SU-DHL-6 (cell line): ENCODE data around the gene LRRN4.

Experiments
- H2AFZ ChIP-seq: fragments of 200-600 bp; sonication (generic); 2 replicates; pipeline ENCODE4 v1.6.1; 2014; ENCODE audit warnings: low read depth, mild to moderate bottlenecking, moderate library complexity, mixed read lengths, antibody characterized with exemption, low read length; ENCODE audit not compliant: severe bottlenecking
- H3F3A ChIP-seq: fragments of 200-600 bp; shearing (Covaris generic); 2 replicates; pipeline ENCODE4 v1.6.0; 2016; ENCODE audit warnings: antibody characterized with exemption, mild to moderate bottlenecking; ENCODE audit not compliant: insufficient read depth
- H3K27ac ChIP-seq: fragments of 200-600 bp; sonication (generic); 2 replicates; pipeline ENCODE4 v1.5.1; 2016; ENCODE audit warnings: low read depth, mild to moderate bottlenecking, low read length, moderate library complexity, mixed read lengths
- H3K27me3 ChIP-seq: fragments of 200-600 bp; sonication (generic), shearing (Covaris generic); 2 replicates; pipeline ENCODE4 v1.6.0; 2014; ENCODE audit warnings: mild to moderate bottlenecking, low read length
- H3K36me3 ChIP-seq: fragments of 200-600 bp; sonication (generic); 2 replicates; pipeline ENCODE4 v1.6.1; 2014; ENCODE audit warnings: mild to moderate bottlenecking, low read length, mixed read lengths
- H3K4me2 ChIP-seq: fragments of 300-600, 200-600 bp; shearing (Covaris generic), sonication (generic); 2 replicates; pipeline ENCODE4 v1.6.0; 2014; ENCODE audit warnings: low read length, low read depth, mild to moderate bottlenecking; ENCODE audit not compliant: poor library complexity, severe bottlenecking
- H3K4me3 ChIP-seq: fragments of 200-600 bp; sonication (generic); 2 replicates; pipeline ENCODE4 v1.5.1; 2014; ENCODE audit warnings: antibody characterized with exemption, low read length, mild to moderate bottlenecking, mixed read lengths; ENCODE audit not compliant: insufficient read depth, poor library complexity, severe bottlenecking
- H3K79me2 ChIP-seq: fragments of 200-600 bp; sonication (generic); 2 replicates; pipeline ENCODE4 v1.6.1; 2014; ENCODE audit warnings: mild to moderate bottlenecking, low read length, moderate library complexity; ENCODE audit not compliant: insufficient read depth
- H3K9ac ChIP-seq: fragments of 200-600 bp; sonication (generic); 2 replicates; pipeline ENCODE4 v1.7.0; 2014; ENCODE audit warnings: mild to moderate bottlenecking, low read length
- H3K9me2 ChIP-seq: fragments of 200-600 bp; sonication (generic); replicated peaks from 2 replicates; pipeline ENCODE4 v1.6.1; 2014; ENCODE audit warnings: low read length; ENCODE audit not compliant: insufficient read depth
- H3K9me3 ChIP-seq: fragments of 200-600 bp; sonication (generic); 2 replicates; pipeline ENCODE4 v1.6.1; 2014; ENCODE audit warnings: low read length, mixed read lengths; ENCODE audit not compliant: insufficient read depth
- H4K20me1 ChIP-seq: fragments of 200-600 bp; sonication (generic); 2 replicates; pipeline ENCODE4 v1.6.1; 2014; ENCODE audit warnings: low read depth, mild to moderate bottlenecking, antibody characterized with exemption, low read length, moderate library complexity, mixed read lengths
- EZH2phosphoT487 ChIP-seq: fragments of 200-600 bp; sonication (generic), shearing (Covaris generic); conservative IDR thresholded peaks from 2 replicates; pipeline ENCODE4 v1.6.1; 2018; ENCODE audit warnings: mild to moderate bottlenecking, antibody characterized with exemption, low read length, moderate library complexity, mixed read lengths
- TF ChIP-seq, protein P1 (sequence below): fragments of 200-600 bp; sonication (generic); IDR thresholded peaks from one replicate; pipeline ENCODE4 v1.5.1; 2017; ENCODE audit warnings: antibody characterized with exemption, mild to moderate bottlenecking, low read length, moderate library complexity; ENCODE audit not compliant: insufficient read depth, poor library complexity, severe bottlenecking

Gene LRRN4

GRCh38 chr20:6029538-6029937, 24.3 kb downstream of the LRRN4 start:
- peaks cover 7% of the 10 kb centered on the region; the same call in 1 of the 2 replicates for H3K36me3 ChIP-seq
- no peak overlapping the region for H2AFZ ChIP-seq
- no peak overlapping the region for H3K27ac ChIP-seq
- no peak for TF ChIP-seq EZH2phosphoT487
- TF ChIP-seq, protein P1, sequence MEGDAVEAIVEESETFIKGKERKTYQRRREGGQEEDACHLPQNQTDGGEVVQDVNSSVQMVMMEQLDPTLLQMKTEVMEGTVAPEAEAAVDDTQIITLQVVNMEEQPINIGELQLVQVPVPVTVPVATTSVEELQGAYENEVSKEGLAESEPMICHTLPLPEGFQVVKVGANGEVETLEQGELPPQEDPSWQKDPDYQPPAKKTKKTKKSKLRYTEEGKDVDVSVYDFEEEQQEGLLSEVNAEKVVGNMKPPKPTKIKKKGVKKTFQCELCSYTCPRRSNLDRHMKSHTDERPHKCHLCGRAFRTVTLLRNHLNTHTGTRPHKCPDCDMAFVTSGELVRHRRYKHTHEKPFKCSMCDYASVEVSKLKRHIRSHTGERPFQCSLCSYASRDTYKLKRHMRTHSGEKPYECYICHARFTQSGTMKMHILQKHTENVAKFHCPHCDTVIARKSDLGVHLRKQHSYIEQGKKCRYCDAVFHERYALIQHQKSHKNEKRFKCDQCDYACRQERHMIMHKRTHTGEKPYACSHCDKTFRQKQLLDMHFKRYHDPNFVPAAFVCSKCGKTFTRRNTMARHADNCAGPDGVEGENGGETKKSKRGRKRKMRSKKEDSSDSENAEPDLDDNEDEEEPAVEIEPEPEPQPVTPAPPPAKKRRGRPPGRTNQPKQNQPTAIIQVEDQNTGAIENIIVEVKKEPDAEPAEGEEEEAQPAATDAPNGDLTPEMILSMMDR: no peak
- peaks cover 2% of the 10 kb centered on the region; the same call in 1 of the 2 replicates for H3F3A ChIP-seq
- H3K79me2 ChIP-seq: peaks cover 4% of the 10 kb centered on the region
- no peak overlapping the region for H3K4me3 ChIP-seq
- no peaks in the 10 kb centered on the region for H3K9me2 ChIP-seq
- 0 out of 2 replicates have a peak, but pooled peaks cover 3% of the 10 kb centered on the region for H4K20me1 ChIP-seq
- H3K4me2 ChIP-seq: no peak overlapping the region
- no peaks in the 10 kb centered on the region for H3K27me3 ChIP-seq
- no peak overlapping the region for H3K9ac ChIP-seq
- no peaks in the 10 kb centered on the region; the same call in 1 of the 2 replicates for H3K9me3 ChIP-seq

DNA sequence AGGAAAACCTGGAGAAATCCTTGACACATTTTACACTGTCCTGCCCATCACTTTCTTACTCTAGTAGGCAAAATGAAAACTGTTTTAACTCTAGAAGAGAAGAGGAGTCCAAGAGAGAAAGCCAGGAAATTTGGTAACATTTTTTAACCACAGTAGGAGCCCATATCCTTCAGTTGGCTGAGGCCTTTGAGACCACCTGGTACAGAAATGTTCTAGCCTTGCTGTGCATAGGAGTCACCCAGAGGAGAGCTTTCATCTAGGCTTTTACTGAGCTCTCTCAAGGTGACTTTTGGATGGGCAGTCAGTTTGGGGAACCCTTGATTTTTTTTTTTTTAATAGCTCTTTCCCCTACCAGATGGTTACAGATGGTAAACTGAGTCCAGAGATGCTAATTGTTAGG, 25.0 kb downstream of the LRRN4 start:
- H3K79me2 ChIP-seq: peaks cover 4% of the 10 kb centered on the region
- no peak for TF ChIP-seq EZH2phosphoT487
- TF ChIP-seq, protein P1: no peak
- peaks cover 14% of the 10 kb centered on the region; the same call in 1 of the 2 replicates for H3K36me3 ChIP-seq

GRCh38 chr20:6026051-6026450, 27.8 kb downstream of the LRRN4 start:
- H3K9me3 ChIP-seq: no peaks in the 10 kb centered on the region; the same call in 1 of the 2 replicates
- no peak overlapping the region for H3K4me2 ChIP-seq
- H4K20me1 ChIP-seq: 0 out of 2 replicates have a peak, but pooled peaks cover 3% of the 10 kb centered on the region
- peaks cover 10% of the 10 kb centered on the region for H3K79me2 ChIP-seq
- no peak for TF ChIP-seq EZH2phosphoT487
- TF ChIP-seq, protein P1: no peak
- H2AFZ ChIP-seq: no peak overlapping the region
- no peaks in the 10 kb centered on the region for H3K9me2 ChIP-seq
- H3K9ac ChIP-seq: no peak overlapping the region
- peaks cover 28% of the 10 kb centered on the region for H3K36me3 ChIP-seq
- H3K27me3 ChIP-seq: no peaks in the 10 kb centered on the region
- peaks cover 2% of the 10 kb centered on the region; the same call in 1 of the 2 replicates for H3F3A ChIP-seq
- H3K27ac ChIP-seq: no peak overlapping the region
- no peak overlapping the region for H3K4me3 ChIP-seq

More for the DNA sequence above, 25.0 kb downstream of the LRRN4 start:
- no peaks in the 10 kb centered on the region for H3K9me2 ChIP-seq
- H3K4me3 ChIP-seq: no peak overlapping the region
- H3K9ac ChIP-seq: no peak overlapping the region
- H3K27ac ChIP-seq: no peak overlapping the region
- H4K20me1 ChIP-seq: 0 out of 2 replicates have a peak, but pooled peaks cover 3% of the 10 kb centered on the region
- H3K4me2 ChIP-seq: no peak overlapping the region
- no peaks in the 10 kb centered on the region; the same call in 1 of the 2 replicates for H3K9me3 ChIP-seq
- H2AFZ ChIP-seq: no peak overlapping the region
- H3K27me3 ChIP-seq: no peaks in the 10 kb centered on the region
- H3F3A ChIP-seq: peaks cover 2% of the 10 kb centered on the region; the same call in 1 of the 2 replicates
